Panc1 (cell line): Measurements from ENCODE around the gene RBMS1. TPM values are rescaled to one million over a fixed set of nuclear protein-coding genes. Genes with fewer than 3 reads are reported as not detected.

Experiments
- ATAC-seq: fragments of 200-7000 bp; cut with Tn5 transposase; 2 replicates; pipeline ENCODE4 v1.9.1; 2020; ENCODE audit warnings: mild to moderate bottlenecking, moderate library complexity
- BruUV-seq: library from RNA; stranded (reverse); fragments of 400-500 nt; replicated peaks from 2 replicates; lab custom pipeline; 2021; lab: Mats Ljungman, UMichigan
- CTCF ChIA-PET: fragments of 300-600 bp; sonication (Branson Sonifier 250); formaldehyde crosslinking; loops from one replicate; lab custom pipeline; 2022; ENCODE audit warnings: antibody characterized with exemption; lab: Charles Lee
- POLR2A ChIA-PET: fragments of 300-600 bp; sonication (Branson Sonifier 250); formaldehyde crosslinking; loops from one replicate; lab custom pipeline; 2022; ENCODE audit warnings: antibody characterized with exemption; lab: Charles Lee
- DNase-seq: peaks from one replicate; pipeline ENCODE4 v3.0.0-alpha.2; 2010; ENCODE audit warnings: low read depth, low spot score
- H3K27ac ChIP-seq: 2 replicates; pipeline ENCODE4 v1.5.1; 2011; ENCODE audit warnings: mild to moderate bottlenecking, low read length, inconsistent platforms
- H3K27me3 ChIP-seq: fragments of 200-500 bp; sonication (Bioruptor generic); 2 replicates; pipeline ENCODE4 v1.6.0; 2014; ENCODE audit warnings: low read length, inconsistent platforms; ENCODE audit not compliant: control insufficient read depth, insufficient read depth
- H3K36me3 ChIP-seq: fragments of 200-500 bp; sonication (Bioruptor generic); 2 replicates; pipeline ENCODE4 v1.5.1; 2014; ENCODE audit warnings: inconsistent platforms, mild to moderate bottlenecking, low read length, moderate library complexity; ENCODE audit not compliant: control insufficient read depth, insufficient read depth
- H3K4me1 ChIP-seq: 2 replicates; pipeline ENCODE4 v1.5.1; 2011; ENCODE audit warnings: inconsistent platforms, mild to moderate bottlenecking, low read length, moderate library complexity; ENCODE audit not compliant: control insufficient read depth, insufficient read depth
- H3K4me3 ChIP-seq, 2 experiments: 2 replicates each; pipeline ENCODE4 v1.5.1; 2011 to 2012; ENCODE audit warnings: low read depth in 2 of 2, low read length in 2 of 2, mild to moderate bottlenecking in 2 of 2, inconsistent platforms in 1 of 2, moderate library complexity in 1 of 2
- H3K9me3 ChIP-seq: fragments of 200-500 bp; sonication (Bioruptor generic); 2 replicates; pipeline ENCODE4 v1.5.1; 2014; ENCODE audit warnings: low read depth, mild to moderate bottlenecking, inconsistent platforms, low read length, moderate library complexity; ENCODE audit not compliant: control insufficient read depth, insufficient read depth
- CTCF ChIP-seq: fragments of 450-650 bp; IDR thresholded peaks from 2 replicates; pipeline ENCODE4 v1.5.1; 2017; ENCODE audit warnings: mild to moderate bottlenecking
- POLR2AphosphoS5 ChIP-seq: IDR thresholded peaks from 2 replicates; pipeline ENCODE4 v1.6.1; 2012; ENCODE audit warnings: mild to moderate bottlenecking, low read depth, low read length, moderate library complexity
- REST ChIP-seq, 2 experiments: IDR thresholded peaks; 2 replicates each; pipeline ENCODE4 v1.6.1; 2011 to 2012; ENCODE audit warnings: low read depth in 2 of 2, control low read depth in 1 of 2, low read length in 1 of 2, mild to moderate bottlenecking in 1 of 2, moderate library complexity in 1 of 2; ENCODE audit not compliant: insufficient read depth in 1 of 2
- SIN3A ChIP-seq: IDR thresholded peaks from 2 replicates; pipeline ENCODE4 v1.6.1; 2012; ENCODE audit warnings: low read depth, mild to moderate bottlenecking, low read length, moderate library complexity, borderline replicate concordance; ENCODE audit not compliant: insufficient read depth
- TCF7L2 ChIP-seq: IDR thresholded peaks from 2 replicates; pipeline ENCODE4 v1.6.1; 2011; ENCODE audit warnings: mild to moderate bottlenecking, low read depth, low read length, inconsistent platforms
- in situ Hi-C: cut with HindIII; loops from 2 replicates; pipeline ENCODE4 v1.10.0; 2016; ENCODE audit warnings: low sequenced_read_pairs, low pct_unique_long_range_greater_than_20kb
- intact Hi-C: fragments of 100-400 bp; cut with micrococcal nuclease; formaldehyde crosslinking; loops from one replicate; pipeline ENCODE4 v1.10.0; 2022; ENCODE audit not compliant: unreplicated experiment
- total RNA-seq: library from RNA; stranded (reverse); gene quantifications from one replicate; pipeline ENCODE4 v1.2.1, GENCODE V29; 2021; ENCODE audit not compliant: unreplicated experiment

Gene RBMS1
- total RNA-seq, 1 experiment from 2014 or later = 67.0 TPM

GRCh38 chr2:160328811-160329527 is 164.6 kb downstream of the RBMS1 start:
- Histone ChIP-seq H3K36me3 (no peaks in the 10 kb centered on the region), H3K27me3 (no peaks in the 10 kb centered on the region), H3K4me3 (no peak overlapping the region), H3K9me3 (no peaks in the 10 kb centered on the region), H3K27ac (no peak overlapping the region), H3K4me1 (peaks cover 6% of the 10 kb centered on the region)
- ChIA-PET POLR2A (no interaction called here), CTCF (no interaction called here)
- DNase-seq (no peak), ATAC-seq (no peak)
- TF ChIP-seq CTCF (no peak), REST (IDR thresholded peaks at IDR 0.05; ENCODE audit: insufficient read depth in 1 of 2, low read depth in 2 of 2, low read length in 1 of 2) (no peak), POLR2AphosphoS5 (no peak), SIN3A (no peak), TCF7L2 (no peak)
- intact Hi-C loops = loop anchor here (10.0 kb wide), 1 partner anchor 666 kb away; no protein-coding TSS in a partner anchor
- BruUV-seq = no TSS peak
- in situ Hi-C loops = no loop called here

- Histone ChIP-seq H3K9me3 (no peaks in the 10 kb centered on the region), H3K4me3 (no peak overlapping the region), H3K36me3 (no peaks in the 10 kb centered on the region), H3K4me1 (peaks cover 6% of the 10 kb centered on the region), H3K27ac (no peak overlapping the region), H3K27me3 (no peaks in the 10 kb centered on the region)
- in situ Hi-C loops (no loop called here), intact Hi-C loops (loop anchor here (10.0 kb wide), 1 partner anchor 668 kb away; no protein-coding TSS in a partner anchor)
- POLR2A ChIA-PET = no interaction called here
- no peak for ATAC-seq
- no peak for DNase-seq
- BruUV-seq = no TSS peak
- CTCF ChIA-PET = no interaction called here
- no peak for TF ChIP-seq REST (IDR thresholded peaks at IDR 0.05; ENCODE audit: insufficient read depth in 1 of 2, low read depth in 2 of 2, low read length in 1 of 2)
- TF ChIP-seq TCF7L2 = no peak
These were observed 166.8 kb downstream of the RBMS1 start for GRCh38 chr2:160326786-160327185.
